ENCODE results near the gene FOLR1. TPM values are rescaled to one million over a fixed set of nuclear protein-coding genes. Genes with fewer than 3 reads are reported as not detected.

FOLR1 gene
- total RNA-seq, 1 donor from 2014 or later, result 0.53 TPM

GRCh38 chr11:72216638-72217037, 24.7 kb downstream of the FOLR1 start, which contains the start of gene FOLR2:
Gene FOLR2, plus strand, starts transcription at chr11:72216794. Its CDS starts 1,791 bp downstream, at chr11:72218585.
- no peaks in the 10 kb centered on the region for H3K27me3 ChIP-seq (ENCODE audit: control insufficient read depth, insufficient read depth, low read length)
- TF ChIP-seq, protein P1, sequence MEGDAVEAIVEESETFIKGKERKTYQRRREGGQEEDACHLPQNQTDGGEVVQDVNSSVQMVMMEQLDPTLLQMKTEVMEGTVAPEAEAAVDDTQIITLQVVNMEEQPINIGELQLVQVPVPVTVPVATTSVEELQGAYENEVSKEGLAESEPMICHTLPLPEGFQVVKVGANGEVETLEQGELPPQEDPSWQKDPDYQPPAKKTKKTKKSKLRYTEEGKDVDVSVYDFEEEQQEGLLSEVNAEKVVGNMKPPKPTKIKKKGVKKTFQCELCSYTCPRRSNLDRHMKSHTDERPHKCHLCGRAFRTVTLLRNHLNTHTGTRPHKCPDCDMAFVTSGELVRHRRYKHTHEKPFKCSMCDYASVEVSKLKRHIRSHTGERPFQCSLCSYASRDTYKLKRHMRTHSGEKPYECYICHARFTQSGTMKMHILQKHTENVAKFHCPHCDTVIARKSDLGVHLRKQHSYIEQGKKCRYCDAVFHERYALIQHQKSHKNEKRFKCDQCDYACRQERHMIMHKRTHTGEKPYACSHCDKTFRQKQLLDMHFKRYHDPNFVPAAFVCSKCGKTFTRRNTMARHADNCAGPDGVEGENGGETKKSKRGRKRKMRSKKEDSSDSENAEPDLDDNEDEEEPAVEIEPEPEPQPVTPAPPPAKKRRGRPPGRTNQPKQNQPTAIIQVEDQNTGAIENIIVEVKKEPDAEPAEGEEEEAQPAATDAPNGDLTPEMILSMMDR (IDR thresholded peaks at IDR 0.05; ENCODE audit: insufficient read depth, low read length, severe bottlenecking), result no peak
- no peak within 1 kb of the TSS for H3K4me3 ChIP-seq (ENCODE audit: low read depth, low read length)
- FAIRE-seq (no peak), DNase-seq (ENCODE audit: low read depth) (no peak)
- no peaks in the 10 kb centered on the region for H3K36me3 ChIP-seq (ENCODE audit: control insufficient read depth, insufficient read depth, low read length)

DNA sequence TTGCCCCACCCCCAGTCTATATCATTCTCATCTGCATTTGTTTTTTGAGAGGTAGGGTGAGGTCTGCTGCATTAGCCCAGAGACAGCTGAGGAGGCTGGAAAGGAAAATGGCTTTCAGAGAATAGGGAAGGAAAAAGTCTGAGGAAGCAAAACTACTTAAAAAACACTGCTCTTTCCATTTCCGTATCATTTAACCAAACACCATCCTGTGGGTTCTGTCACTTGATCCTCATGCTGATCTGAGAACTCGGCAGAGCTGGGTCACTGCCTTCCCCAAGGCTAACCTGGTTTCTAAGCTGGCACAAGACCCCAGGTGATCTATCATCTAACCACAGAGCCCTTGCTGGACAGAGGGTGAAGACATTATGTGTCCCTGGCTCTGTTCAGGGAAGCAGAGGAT, 25.9 kb downstream of the FOLR1 start:
- TF ChIP-seq, protein P1 (IDR thresholded peaks at IDR 0.05; ENCODE audit: insufficient read depth, low read length, severe bottlenecking), result no peak
- H3K27me3 ChIP-seq (ENCODE audit: control insufficient read depth, insufficient read depth, low read length), result no peaks in the 10 kb centered on the region
- no peak overlapping the region for H3K4me3 ChIP-seq (ENCODE audit: low read depth, low read length)
- FAIRE-seq (no peak), DNase-seq (ENCODE audit: low read depth) (no peak)
- H3K36me3 ChIP-seq (ENCODE audit: control insufficient read depth, insufficient read depth, low read length), result no peaks in the 10 kb centered on the region

DNA sequence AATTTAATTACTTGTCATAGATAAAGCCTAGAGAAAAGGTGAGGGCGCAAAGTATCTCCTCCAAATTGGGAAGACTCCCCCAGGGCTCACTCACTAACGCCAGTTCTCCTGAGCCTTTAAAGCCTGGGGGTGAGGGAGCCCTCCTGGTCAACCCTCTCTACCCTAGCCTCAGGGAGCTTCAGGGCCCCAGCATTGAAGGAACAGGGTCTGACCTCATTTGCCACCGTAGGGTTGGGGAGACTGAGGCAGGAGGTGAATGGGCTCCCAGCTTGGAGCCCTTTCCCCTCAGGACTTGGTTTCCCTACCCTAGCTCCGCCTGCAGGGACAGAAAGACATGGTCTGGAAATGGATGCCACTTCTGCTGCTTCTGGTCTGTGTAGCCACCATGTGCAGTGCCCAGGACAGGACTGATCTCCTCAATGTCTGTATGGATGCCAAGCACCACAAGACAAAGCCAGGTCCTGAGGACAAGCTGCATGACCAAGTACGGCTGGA, 26.4 kb downstream of the FOLR1 start:
- no peak for FAIRE-seq
- TF ChIP-seq, protein P1 (IDR thresholded peaks at IDR 0.05; ENCODE audit: insufficient read depth, low read length, severe bottlenecking), result no peak
- H3K27me3 ChIP-seq (ENCODE audit: control insufficient read depth, insufficient read depth, low read length), result no peaks in the 10 kb centered on the region

GRCh38 chr11:72220696-72221363, 28.9 kb downstream of the FOLR1 start:
- no peak for FAIRE-seq
- no peak overlapping the region for H3K4me3 ChIP-seq (ENCODE audit: low read depth, low read length)
- DNase-seq (ENCODE audit: low read depth), result no peak
- TF ChIP-seq, protein P1 (IDR thresholded peaks at IDR 0.05; ENCODE audit: insufficient read depth, low read length, severe bottlenecking), result no peak
- H3K27me3 ChIP-seq (ENCODE audit: control insufficient read depth, insufficient read depth, low read length), result no peaks in the 10 kb centered on the region
- H3K36me3 ChIP-seq (ENCODE audit: control insufficient read depth, insufficient read depth, low read length), result no peaks in the 10 kb centered on the region

More for the DNA sequence above, 26.4 kb downstream of the FOLR1 start:
- H3K36me3 ChIP-seq (ENCODE audit: control insufficient read depth, insufficient read depth, low read length), result no peaks in the 10 kb centered on the region
- no peak for DNase-seq (ENCODE audit: low read depth)
- no peak overlapping the region for H3K4me3 ChIP-seq (ENCODE audit: low read depth, low read length)

DNA sequence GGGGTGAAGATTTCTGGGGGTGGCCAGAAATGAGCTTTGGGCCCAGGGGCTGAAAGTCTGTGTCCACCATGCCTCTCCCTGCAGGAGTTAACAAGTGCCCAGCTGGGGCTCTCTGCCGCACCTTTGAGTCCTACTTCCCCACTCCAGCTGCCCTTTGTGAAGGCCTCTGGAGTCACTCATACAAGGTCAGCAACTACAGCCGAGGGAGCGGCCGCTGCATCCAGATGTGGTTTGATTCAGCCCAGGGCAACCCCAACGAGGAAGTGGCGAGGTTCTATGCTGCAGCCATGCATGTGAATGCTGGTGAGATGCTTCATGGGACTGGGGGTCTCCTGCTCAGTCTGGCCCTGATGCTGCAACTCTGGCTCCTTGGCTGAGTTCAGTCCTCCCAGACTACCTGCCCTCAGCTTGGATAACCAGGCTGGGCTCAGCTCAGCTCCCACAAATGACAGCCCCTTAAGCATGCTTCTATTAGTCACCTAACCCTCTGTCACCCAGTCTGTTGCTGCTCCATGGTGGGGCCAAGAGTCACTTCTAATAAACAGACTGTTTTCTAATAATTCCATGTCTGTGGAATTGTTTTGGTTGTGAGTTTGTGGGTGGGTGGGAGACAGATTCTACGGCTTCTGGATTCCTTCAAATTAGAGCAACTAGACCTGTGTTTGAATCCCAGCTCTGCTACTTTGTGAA, 29.6 kb downstream of the FOLR1 start:
- DNase-seq (ENCODE audit: low read depth), result no peak
- no peak for FAIRE-seq
- Histone ChIP-seq H3K36me3 (ENCODE audit: control insufficient read depth, insufficient read depth, low read length) (no peaks in the 10 kb centered on the region), H3K4me3 (ENCODE audit: low read depth, low read length) (no peak overlapping the region), H3K27me3 (ENCODE audit: control insufficient read depth, insufficient read depth, low read length) (no peaks in the 10 kb centered on the region)
- TF ChIP-seq, protein P1 (IDR thresholded peaks at IDR 0.05; ENCODE audit: insufficient read depth, low read length, severe bottlenecking), result no peak

All from bronchial epithelial cell (primary cell).